A549 treated with dexamethasone at 1 μM for 4 hours (cell line): Measurements from ENCODE around the gene WDR43. TPM values are rescaled to one million over a fixed set of nuclear protein-coding genes. Genes with fewer than 3 reads are reported as not detected.

Source experiments
- total RNA-seq: library from RNA; stranded (reverse); fragments of 200-300 nt; extraction: Qiagen RNA extraction; gene quantifications from 5 replicates; pipeline ENCODE4 v1.2.3, GENCODE V29; 2022

The WDR43 gene, protein sequence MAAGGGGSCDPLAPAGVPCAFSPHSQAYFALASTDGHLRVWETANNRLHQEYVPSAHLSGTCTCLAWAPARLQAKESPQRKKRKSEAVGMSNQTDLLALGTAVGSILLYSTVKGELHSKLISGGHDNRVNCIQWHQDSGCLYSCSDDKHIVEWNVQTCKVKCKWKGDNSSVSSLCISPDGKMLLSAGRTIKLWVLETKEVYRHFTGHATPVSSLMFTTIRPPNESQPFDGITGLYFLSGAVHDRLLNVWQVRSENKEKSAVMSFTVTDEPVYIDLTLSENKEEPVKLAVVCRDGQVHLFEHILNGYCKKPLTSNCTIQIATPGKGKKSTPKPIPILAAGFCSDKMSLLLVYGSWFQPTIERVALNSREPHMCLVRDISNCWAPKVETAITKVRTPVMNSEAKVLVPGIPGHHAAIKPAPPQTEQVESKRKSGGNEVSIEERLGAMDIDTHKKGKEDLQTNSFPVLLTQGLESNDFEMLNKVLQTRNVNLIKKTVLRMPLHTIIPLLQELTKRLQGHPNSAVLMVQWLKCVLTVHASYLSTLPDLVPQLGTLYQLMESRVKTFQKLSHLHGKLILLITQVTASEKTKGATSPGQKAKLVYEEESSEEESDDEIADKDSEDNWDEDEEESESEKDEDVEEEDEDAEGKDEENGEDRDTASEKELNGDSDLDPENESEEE
- total RNA-seq = 80.8 to 114 TPM (median 104 TPM) in 5 replicates

DNA sequence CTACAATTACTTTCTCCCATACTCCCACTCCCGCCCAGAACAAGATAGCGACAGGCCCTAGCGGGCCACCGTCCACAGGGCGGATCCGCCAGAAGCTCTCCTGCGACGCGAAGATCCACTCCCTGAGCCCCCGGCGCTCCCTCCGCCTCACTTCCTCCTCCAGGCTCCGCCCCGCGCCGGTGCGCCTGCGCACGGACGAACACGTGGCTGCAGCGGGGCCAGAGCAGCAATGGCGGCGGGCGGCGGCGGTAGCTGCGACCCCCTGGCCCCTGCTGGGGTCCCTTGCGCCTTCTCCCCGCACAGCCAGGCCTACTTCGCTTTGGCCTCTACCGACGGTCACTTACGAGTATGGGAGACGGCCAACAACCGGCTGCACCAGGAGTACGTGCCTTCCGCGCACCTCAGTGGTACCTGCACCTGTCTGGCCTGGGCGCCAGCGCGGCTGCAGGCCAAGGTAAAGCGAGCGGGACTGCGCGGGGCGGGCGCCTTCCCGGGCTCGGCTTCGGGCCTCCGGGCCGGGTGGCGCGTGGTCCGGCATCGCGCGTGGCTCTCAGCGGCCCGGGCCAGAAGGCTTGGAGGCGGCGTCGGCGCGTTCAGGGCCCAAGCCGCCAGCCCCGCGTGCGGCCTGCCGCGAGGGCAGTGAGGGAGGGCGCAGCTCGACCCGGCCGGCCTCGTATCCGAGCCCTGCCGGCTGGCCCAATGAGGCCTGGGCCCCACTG, at the start of gene WDR43:
TSS of gene WDR43 (plus strand) at position 198 of the 719 bp plus-strand sequence. CDS start at position 230, 32 bp downstream.

GRCh38 chr2:28870146-28870891, 24.1 kb upstream of the WDR43 start, which contains the start of gene TRMT61B:
TSS of gene TRMT61B (minus strand) at chr2:28870309. CDS start at chr2:28870277, 32 bp downstream.

GRCh38 chr2:28981016-28981441, 86.6 kb downstream of the WDR43 start, which contains the start of gene TOGARAM2:
TSS of gene TOGARAM2 (plus strand) at chr2:28981298. CDS start at chr2:28994835, 13,537 bp downstream.

Other genes starting within 250 kb of the WDR43 start
- 132 to 208 TPM (median 190 TPM) in 5 replicates for gene PPP1CB, start 142.8 kb upstream of the WDR43 start, total RNA-seq
- gene SPDYA, start 83.8 kb upstream of the WDR43 start, total RNA-seq = 0.14 to 0.28 TPM (median 0.26 TPM) in 4 of 5 replicates, not detected in the other
- 13.8 to 15.3 TPM (median 15.2 TPM) in 5 replicates for gene TRMT61B, start 24.4 kb upstream of the WDR43 start, total RNA-seq
- 0.15 to 0.27 TPM (median 0.21 TPM) in 4 of 5 replicates, not detected in the other for gene TOGARAM2, start 86.6 kb downstream of the WDR43 start, total RNA-seq
- gene PCARE, start 179.9 kb downstream of the WDR43 start, total RNA-seq = not detected in 5 replicates
- 14.4 to 24.3 TPM (median 20.9 TPM) in 5 replicates for gene CLIP4, start 220.7 kb downstream of the WDR43 start, total RNA-seq